Stimulated activated CD8-positive, alpha-beta memory T cell treated with anti-CD3 and anti-CD28 coated beads, Interleukin-4, amount 100 ng/mL, for 4 hours (primary cell): Measurements from ENCODE around the gene NUP210.

Source experiments
- DNase-seq, 2 donors: peaks; one replicate each; pipeline ENCODE4 v3.0.0-alpha.2; 2020; ENCODE audit warnings: low read depth in 2 of 2, low spot score in 1 of 2

Gene NUP210

DNA sequence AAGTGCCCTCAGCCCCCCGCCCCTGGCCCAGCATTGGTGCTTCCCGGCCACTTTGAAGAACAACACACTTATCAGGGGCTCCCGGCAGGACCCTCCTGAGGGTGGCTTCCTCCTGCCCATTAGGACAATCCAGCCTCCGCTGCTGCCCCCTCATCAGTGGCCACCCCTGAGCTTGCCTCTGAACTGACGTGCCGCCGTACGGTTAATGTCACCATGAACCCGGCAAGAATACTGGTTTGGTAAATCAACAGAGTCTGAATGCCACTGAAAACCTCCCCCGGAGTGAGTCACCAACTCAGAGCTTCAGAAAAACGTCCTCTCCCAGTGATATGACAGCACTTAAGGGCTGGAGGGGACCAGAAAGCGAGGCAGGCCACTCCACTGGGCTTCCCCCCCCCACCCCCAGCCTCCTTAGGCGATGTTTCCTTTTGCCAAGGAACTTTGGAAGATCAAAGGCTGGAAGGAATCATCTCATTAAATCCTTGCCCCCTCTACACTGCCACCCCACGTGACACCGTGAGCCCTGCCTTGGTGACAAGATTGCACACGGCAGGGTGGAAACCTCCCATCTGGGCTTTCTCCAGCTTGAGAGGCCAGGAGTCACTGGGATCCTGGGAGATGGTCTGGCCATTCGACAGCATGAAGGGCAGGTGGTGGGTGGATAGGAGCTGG is 142.1 kb downstream of the NUP210 start:
- DNase-seq, result no peak

GRCh38 chr3:13277196-13277813 is 142.8 kb downstream of the NUP210 start:
- DNase-seq, result no peak

DNA sequence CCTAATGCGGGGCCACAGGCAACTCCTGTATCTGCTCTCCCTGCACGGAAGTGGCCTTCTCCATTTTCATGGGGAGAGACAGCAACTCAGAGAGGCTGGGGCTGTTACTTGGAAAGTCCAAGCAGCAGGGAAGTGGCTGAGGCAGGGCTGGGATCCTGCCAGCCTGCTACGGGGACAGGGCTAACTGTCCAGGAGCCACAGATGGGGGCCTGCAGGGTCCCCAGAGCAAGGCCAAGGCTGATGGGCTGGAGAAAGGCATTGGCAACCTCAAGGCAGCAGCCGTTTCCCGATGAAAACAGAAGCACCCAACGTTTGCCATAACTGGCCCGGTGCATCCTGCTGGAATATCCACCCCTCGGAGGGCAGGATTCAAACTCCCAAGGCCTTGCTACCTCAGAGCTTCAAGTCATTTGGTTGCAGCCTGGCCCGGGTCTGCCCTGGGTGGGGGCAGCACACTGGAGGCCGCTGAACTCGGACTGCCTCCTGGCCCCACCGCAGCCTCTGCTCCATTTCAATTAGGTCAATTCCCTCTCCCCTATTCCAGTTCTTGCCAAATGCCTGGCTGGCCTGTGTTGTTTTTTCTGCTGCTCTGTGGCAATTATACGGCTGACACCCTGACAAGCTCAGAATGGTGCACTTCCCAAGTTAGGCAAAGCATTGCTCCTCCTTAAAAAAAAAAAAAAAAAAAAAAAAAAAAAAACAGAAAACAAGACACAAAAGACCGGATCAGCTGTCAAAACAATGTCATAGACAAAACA is 143.5 kb downstream of the NUP210 start:
- no peak for DNase-seq

DNA sequence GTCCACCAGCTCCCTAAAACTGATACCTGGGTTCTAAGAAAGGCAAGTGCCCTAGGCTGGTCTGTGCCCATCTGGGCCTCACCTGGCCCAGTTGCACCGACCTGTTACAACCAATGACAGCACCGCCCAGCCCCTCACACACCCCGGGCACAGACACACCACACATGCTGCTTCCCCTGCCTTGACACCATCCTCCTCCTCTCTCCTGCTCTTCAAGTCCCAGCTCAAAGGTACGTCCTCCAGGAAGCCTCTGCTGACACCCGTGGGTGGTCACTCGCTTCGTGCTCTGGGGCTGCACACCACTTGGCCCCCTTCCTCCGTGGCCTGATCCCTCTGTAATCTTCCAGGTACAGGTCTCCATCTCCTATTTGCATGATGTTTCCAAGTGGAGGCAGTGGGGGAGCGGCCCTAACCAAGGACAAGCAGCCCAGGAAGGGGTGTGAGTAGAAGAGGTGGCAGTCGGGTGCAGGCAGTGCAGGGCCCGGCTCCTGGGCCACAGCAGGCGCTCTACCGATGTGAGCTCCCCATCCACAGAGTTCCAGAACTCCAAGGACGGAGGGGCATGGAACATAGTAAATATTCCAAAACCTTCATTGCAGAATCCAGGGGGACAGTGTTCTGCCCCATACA is 144.6 kb downstream of the NUP210 start:
- no peak for DNase-seq

DNA sequence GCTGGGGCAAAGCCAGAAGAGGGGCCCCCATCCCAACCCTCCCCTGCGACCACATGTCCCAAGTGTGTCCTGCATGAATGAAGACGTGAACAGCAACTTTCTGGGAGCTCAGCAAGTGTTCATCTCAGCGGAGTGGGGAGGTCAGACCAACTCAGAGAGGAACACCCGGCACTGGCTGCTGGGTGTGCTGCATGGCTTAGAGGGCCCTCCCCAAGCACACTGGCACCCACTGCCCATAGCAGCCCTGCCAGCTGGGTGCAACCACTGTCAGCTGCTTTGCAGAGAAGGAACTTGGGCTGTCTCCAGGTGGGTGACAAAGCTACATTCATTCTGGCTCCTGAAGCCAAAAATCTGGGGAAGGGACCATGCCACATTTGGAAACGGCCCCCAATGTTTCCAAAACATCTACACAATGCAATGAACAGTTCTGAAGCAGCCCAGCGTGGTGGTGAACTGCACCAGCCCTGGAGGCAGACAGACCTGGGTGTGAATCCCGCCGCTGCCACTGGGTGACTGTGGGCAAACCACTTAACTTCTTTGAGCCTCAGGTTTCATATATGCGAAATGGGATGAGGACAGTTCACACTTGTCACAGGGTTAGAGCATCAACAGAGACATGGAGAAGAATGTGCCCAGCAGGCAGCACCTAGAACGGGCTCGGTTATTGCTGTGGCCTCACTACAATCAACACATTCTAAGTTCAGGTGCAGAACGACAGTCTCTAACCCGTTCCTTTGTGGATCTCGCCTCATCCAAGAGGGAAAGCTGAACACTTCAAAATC is 145.4 kb downstream of the NUP210 start:
- DNase-seq, result no peak

DNA sequence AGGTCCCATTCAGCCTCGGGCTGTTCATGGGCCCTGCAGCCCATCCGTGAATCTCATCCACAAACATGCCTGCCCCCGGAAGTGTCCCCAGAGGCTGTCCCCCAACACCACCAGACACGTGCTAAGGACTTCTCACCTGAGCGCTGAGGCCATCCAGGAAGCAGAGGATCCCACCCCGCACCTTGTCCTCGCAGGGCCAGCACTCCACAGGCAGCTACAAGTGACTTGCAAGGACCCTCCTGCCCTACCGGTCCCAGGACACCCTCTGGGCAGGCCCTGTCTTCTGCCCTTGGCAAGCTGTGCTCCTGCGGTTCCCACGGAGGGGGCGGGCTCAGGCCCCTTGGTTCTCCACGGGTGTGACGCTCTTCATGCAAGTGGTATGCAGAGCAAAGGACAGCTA is 146.0 kb downstream of the NUP210 start:
- no peak for DNase-seq

GRCh38 chr3:13273604-13274105 is 146.5 kb downstream of the NUP210 start:
- DNase-seq, result no peak

GRCh38 chr3:13272831-13273603 is 147.1 kb downstream of the NUP210 start:
- no peak for DNase-seq

- no peak for DNase-seq
Observed at GRCh38 chr3:13269711-13270378, 150.3 kb downstream of the NUP210 start.

DNA sequence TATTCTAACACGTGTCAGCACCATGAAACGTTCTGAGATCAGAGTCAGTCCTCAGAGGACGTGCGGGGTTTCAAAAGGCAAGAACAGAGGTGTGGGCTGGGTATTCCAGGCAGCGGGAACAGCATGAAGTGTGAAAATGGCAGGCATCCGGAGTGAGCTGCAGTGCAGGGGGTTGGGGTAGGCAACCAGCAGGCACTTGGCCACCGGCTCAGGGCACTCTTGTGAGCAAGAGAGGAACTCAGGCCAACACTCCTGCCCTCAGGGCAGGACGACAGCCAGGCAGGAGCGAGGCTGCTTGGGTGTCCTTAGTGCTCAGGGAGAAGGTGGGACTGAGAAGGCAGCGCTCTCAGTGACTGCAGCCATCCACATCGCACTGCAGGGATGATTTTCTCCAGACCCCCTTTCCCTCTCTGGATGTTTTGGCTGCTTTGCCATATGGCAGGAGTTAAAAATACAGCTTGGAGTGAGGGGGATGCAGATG is 151.1 kb downstream of the NUP210 start:
- DNase-seq, result no peak

- DNase-seq, result no peak
Observed at GRCh38 chr3:13268120-13268519, 152.0 kb downstream of the NUP210 start.

DNA sequence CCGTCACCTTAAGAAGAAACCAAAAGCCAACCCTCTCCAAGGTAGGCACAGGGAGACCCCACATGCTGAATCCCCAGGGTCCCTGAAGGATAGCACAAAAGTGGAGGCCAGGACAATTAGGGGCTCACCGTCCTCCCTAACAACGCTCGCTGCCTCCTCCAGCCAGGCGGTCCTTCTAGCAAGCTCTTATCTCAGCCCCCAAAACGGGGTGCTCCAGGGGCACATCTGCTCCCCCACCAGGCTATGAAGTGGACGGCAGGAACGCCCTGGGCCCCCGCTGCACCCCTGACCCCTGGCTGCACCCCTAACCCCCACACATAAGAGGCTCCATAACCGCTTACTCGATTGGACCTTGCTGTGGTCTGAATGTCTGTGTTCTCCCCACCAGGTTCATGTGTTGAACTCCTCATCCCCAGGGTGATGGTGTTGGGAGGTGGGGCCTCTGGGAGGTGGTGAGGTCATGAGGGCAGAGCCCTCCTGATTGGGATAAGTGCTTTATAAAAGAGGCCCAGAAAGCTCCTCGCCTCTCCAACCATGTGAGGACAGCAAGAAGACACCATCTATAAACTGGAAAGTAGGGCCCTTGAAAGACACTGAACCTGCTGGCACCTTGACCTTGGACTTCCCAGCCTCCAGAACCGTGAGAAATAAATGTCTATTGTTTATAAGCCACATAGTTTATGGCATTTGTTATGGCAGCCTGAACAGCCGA is 153.3 kb downstream of the NUP210 start:
- DNase-seq, result no peak
